ENCODE measurements around the gene WDR93.

The WDR93 gene

DNA sequence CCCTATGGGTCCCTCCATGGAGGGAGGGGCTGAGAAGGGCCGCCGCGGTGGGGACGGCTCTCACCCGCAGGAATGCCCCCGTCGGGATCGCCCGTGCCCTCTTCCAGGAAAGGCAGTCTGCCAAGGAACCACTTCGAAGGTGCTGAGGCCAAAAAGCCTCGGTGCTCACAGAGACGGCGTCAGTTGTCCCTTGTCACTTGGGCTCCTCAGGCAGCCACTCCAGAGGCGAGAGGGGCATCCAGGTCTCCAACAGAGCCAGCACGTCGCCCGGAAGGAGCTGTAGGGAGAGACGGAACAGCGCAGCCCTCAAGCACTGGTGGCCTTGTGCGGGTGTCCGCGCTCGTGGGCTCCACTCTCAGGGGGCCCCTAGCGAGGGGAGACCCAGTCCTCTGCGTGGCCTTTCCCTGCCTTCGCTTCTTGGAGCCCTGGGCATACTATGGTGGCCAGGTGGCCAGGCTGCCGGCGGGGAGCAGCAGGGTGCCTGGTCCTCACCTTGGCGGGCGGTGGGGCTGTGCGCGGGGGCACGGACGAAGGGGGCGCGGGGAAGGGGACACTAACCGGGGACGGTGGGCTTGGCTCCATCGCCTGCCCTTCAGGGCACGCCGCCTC, 59.4 kb downstream of the WDR93 start:
- peak in 1 of 2 experiments; percentile 7 for DNase-seq

GRCh38 chr15:89750560-89751542, 60.2 kb downstream of the WDR93 start, which contains the start of gene MESP1:
Gene MESP1 (minus strand): TSS chr15:89751249. CDS start chr15:89751231, 18 bp downstream.
- DNase-seq = peak; percentile 79 to 87

- DNase-seq = no peak
Observed at GRCh38 chr15:89751748-89752147, 61.1 kb downstream of the WDR93 start.

DNA sequence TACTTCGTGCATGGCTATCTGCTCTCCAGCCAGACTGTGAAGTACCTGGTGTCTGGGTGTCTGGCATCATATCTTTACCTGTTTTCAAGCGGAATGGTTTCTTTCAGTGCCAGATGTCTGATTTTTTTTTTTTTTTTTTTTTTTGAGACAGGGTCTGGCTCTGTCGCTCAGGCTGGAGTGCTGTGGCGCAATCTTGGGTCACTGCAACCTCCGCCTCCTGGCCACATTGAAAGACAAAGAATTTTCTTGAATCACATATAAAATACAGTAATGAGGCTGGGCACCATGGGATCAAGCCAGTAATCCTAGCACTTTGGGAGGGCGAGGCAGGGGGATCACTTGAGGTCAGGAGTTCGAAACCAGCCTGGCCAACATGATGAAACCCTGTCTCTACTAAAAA, 63.2 kb downstream of the WDR93 start:
- DNase-seq = no peak

DNA sequence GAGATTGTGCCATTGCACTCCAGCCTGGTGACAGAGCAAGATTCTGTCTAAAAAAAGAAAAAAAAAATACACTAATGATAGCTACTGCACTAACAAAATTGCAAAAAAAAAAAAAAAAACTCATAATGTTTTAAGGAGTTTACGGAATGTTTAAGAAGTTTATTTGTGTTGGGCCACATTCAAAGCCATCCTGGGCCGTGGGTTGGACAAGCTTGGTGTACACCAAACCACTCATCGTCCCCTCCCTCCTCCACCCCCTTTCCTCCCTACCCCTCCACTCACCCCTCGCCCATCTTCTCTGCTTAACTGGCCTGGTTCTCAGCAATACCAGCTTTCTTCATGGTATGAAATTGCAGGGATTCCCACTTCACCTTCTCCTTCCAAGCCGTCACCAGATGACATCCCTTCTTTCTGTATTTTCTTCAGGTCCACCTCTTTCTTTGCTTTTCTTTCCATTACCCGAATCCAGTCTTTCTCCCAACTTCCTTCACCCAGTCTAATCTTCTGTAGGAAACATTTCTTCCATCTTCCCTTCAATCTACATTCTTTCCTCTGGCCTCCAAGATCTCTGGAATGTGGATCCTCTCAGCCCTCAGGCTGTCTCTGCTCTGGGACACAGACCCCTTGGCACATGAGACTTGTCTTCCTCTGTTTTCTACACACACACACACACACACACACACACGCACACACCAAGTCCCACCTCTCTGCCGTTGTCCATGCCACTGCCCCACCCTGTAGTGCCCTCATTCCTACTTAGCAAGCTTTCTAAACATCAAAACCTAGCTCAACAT, 63.9 kb downstream of the WDR93 start:
- DNase-seq = no peak

- no peak for DNase-seq
Observed at GRCh38 chr15:89755701-89756100, 65.1 kb downstream of the WDR93 start.

GRCh38 chr15:89756897-89757296, 66.3 kb downstream of the WDR93 start:
- no peak for DNase-seq

DNA sequence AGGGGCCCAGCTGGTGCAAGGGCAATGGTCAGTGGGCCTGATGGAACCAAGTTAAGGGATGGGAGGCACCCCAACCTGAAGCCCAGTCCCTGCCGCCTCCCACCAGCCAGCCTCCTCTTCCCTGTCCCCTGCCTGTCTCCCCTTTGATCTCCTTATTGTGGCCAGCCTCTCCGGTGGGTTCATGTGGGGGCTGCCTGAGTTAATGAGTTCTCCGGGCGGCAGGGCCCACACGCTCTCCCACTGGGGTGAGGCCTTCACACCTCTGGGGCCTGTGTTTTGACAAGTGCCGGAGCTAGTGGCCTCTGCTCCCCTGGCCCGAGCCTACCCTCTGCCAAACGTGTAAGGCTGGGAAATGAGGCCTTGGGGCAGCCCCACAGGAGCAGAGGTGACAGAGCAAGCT, 67.7 kb downstream of the WDR93 start:
- no peak for DNase-seq

- DNase-seq = no peak
Observed at GRCh38 chr15:89758981-89759380, 68.4 kb downstream of the WDR93 start.

- no peak for DNase-seq
Observed at GRCh38 chr15:89759835-89760234, 69.2 kb downstream of the WDR93 start.

GRCh38 chr15:89760303-89761008, 69.8 kb downstream of the WDR93 start:
- peak; percentile 26 to 68 for DNase-seq

- no peak for DNase-seq
Observed at GRCh38 chr15:89761009-89761831, 70.6 kb downstream of the WDR93 start.

- no peak for DNase-seq
Observed at GRCh38 chr15:89761929-89762328, 71.3 kb downstream of the WDR93 start.

DNA sequence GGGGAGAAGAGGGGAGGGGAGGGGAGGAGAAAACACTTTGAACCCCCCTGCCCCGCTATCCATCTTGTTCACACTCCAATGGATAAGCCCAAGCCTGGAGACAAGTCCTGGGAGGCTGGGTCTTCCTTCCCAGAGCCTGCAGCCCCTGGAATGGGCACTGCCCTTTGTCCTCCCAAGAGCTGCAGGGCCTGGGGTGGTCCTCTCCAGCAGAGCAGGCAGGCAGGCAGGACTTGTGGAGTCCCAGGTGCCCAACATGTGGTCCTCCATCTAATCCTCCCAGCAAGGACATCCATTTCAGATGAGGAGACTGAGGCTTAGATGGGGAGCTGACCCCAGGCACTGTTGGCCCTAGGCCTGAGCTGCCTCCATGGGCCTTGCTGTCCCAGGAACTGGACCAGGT, 75.1 kb downstream of the WDR93 start:
- DNase-seq = no peak

GRCh38 chr15:89766357-89767311, 76.0 kb downstream of the WDR93 start:
- DNase-seq = no peak

- DNase-seq = no peak
Observed at GRCh38 chr15:89767411-89767915, 76.9 kb downstream of the WDR93 start.

- DNase-seq = no peak
Observed at GRCh38 chr15:89768071-89768500, 77.5 kb downstream of the WDR93 start.

- DNase-seq = no peak
Observed at GRCh38 chr15:89769366-89769765, 78.8 kb downstream of the WDR93 start.

- DNase-seq = no peak
Observed at GRCh38 chr15:89770041-89770440, 79.4 kb downstream of the WDR93 start.

DNA sequence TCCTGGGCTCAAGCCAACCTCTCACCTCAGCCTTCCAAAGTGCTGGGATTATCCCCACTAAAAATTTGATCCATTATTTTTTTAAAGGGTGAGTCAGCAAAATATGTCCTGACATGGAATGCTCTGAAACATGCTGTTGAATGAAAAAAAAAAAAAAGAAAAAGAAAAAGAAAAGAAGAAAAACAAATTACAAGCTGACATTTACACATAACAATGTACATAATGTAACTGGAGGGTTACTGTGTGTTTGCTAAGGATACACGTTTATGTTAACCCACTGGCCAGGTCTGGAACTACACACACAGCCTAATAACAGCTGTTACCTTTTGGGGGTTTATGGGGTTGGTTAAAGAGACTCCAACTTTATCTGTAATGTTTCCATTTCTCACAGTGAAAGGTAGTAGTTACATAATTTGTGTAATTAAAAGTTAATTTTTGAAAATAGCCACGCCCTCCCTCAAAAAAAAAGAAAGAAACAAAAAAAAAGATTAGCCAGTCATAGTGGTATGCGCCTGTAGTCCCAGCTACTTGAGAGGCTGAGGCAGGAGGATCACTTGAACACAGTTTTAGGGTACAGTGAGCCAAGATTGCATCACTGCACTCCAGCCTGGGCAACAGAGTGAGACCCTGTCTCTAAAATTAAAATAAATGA, 82.4 kb downstream of the WDR93 start:
- DNase-seq = no peak
